ENCODE results near the gene GTF2H1. TPM values are rescaled to one million over a fixed set of nuclear protein-coding genes. Genes with fewer than 3 reads are reported as not detected.
A peak's percentile ranks its signal among the peaks of the same experiment; 100 is the strongest.

The GTF2H1 gene
- total RNA-seq, 1 experiment from 2014 or later, result 111 TPM

DNA sequence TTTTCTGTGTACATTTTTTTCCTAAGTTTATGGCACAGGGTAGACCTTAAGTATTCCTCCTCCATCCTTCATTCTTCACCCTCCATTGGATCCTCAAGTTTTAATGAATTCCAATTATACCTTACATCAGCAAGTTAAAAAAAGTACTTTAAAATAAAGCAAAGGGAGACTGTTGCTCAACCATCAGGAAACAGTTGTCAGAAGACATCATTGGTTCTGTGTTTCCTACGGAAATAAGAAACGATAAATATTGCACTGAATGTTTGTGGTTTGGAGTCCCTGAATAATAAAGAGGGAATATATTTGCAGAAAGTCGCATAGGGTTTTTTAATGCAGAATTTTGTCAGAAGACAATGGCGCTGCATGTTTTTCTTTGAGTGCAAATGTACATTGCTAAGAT lies 43.9 kb downstream of the GTF2H1 start:
- in situ Hi-C loops (cut with HindIII; ENCODE audit: low sequenced_read_pairs), result no loop called here
- no peak for DNase-seq (ENCODE audit: low spot score)

DNA sequence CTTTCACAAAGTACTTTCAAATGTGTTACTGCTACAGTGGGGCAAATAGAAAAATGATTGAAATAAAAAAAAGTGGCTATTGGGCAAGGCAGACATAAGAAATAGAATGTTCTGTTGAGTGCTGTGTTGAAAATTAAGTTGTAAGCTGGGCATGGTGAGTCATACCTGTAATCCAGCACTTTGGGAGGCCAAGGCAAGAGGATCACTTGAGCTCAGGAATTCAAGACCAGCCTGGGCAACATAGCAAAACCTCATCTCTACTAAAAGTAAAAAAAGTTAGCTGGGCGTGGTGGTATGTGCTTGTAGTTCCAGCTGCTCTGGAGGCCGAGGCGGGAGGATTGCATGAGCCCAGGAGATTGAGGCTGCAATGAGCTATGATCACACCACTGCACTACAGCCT lies 45.1 kb downstream of the GTF2H1 start:
- in situ Hi-C loops (cut with HindIII; ENCODE audit: low sequenced_read_pairs), result no loop called here
- no peak for DNase-seq (ENCODE audit: low spot score)

DNA sequence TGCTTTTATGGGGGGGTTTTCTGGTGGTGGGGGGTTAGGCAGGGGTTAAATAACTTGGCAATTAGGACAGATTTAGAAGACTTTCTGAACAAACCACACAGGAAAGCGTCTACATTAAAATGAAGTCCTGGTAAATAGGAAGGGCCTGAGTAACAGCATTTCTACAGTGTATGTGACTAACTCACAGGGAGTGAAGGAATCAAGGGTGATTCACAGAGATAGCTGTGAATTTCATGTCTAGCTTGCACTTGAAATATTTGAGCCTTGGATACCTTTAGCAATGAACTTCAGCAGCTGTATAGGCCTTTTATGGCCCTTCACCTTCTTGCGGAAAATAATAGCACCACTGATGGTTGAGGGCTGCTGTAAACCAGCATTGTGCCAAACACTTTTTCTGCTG lies 45.9 kb downstream of the GTF2H1 start:
- in situ Hi-C loops (cut with HindIII; ENCODE audit: low sequenced_read_pairs), result no loop called here
- DNase-seq (ENCODE audit: low spot score), result no peak

DNA sequence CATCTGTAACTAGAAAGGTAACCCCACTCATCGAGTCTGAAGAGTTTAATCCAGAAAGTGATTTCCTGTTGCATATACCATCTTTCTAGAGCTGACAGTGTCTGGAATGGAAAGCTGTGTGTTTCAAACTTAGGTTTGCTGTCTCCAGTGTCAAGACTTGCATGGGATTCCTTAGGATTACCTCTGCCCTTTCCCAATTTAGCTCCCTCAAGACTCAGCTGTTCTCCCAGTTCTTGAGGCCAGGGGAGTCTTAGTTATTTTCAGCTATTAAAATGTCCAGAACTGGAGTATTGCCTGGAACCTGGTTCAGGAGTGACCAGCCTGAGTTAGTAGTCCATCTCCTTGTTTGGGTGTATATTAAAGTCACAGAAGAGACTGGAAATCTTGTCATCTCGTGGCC lies 47.0 kb downstream of the GTF2H1 start:
- in situ Hi-C loops (cut with HindIII; ENCODE audit: low sequenced_read_pairs), result no loop called here

DNA sequence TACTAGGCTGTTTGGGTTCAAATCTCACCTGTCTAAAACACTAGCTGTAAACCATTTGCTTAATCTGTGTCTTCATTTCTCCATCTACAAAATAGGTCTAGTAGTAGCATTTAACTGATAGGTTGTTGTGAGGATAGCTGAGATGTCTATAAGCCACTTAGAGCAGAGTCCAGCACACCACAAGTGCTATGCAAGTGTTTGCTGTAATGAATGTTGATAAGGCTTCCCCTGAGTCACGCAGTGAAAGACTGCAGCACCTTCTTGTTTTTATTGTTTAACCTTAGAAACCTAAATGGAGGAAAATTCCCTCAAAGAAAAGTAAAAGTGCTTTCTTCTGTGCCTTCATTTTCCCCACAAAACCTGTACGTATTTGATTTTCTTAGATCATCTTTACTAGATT lies 48.9 kb downstream of the GTF2H1 start:
- no peak for DNase-seq (ENCODE audit: low spot score)
- in situ Hi-C loops (cut with HindIII; ENCODE audit: low sequenced_read_pairs), result no loop called here

More for the DNA sequence above, 47.0 kb downstream of the GTF2H1 start:
- DNase-seq (ENCODE audit: low spot score), result no peak

DNA sequence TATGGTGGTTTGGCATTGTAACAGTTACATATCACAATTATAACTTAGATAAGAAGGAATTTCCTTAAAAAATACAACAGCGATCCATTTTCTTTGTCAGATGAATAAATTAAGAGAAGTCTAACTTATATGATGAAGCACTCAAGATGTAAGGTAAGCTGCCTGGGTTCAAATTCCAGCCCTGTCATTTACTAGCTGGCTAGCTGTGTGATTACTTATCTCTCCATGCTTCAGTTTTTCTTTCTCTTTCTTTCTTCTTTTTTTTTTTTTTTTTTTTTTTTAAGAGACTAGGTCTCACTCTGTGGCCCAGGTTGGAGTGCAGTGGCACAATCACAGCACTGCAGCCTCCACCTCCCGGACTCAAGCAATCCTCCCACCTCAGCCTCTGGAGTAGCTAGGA lies 49.8 kb downstream of the GTF2H1 start:
- in situ Hi-C loops (cut with HindIII; ENCODE audit: low sequenced_read_pairs), result no loop called here
- no peak for DNase-seq (ENCODE audit: low spot score)

DNA sequence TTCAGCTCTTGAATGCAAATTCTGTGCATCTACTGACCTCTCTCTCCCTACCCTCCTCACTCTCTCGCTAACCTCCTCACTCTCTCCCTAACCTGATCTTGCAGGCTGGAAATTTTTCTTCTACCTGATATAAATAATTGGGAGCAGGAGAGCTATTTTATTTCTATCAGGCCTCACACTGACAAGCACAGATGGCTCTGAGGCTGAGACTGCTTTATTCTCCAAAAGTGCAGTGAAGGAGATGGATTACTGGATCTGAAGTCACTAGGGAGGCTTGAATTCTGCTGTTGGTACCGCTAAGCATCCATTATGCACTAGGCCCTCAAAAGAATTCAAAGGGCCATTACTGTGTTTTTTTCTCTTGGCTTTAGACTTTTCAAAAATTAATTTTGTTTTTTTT lies 52.6 kb downstream of the GTF2H1 start:
- DNase-seq (ENCODE audit: low spot score), result peak; percentile 78
- in situ Hi-C loops (cut with HindIII; ENCODE audit: low sequenced_read_pairs), result no loop called here

DNA sequence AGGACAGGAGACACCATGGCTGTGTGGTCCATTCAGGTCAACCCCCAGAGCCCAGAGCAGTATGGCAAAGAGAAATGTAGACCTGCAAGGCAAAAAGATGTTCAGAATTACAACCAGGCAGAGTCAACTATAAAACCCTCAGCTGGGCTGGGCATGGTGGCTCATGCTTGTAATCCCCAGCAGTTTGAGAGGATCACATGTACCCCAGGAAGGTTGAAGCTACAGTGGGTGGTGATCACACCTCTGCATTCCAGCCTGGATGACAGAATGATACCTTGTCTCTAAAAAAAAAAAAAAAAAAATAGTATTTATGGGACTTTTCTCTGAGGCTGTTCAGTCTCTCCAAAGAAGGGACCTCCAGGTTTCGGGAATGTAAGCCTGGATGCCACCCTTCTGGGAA lies 53.6 kb downstream of the GTF2H1 start:
- DNase-seq (ENCODE audit: low spot score), result no peak
- in situ Hi-C loops (cut with HindIII; ENCODE audit: low sequenced_read_pairs), result no loop called here

DNA sequence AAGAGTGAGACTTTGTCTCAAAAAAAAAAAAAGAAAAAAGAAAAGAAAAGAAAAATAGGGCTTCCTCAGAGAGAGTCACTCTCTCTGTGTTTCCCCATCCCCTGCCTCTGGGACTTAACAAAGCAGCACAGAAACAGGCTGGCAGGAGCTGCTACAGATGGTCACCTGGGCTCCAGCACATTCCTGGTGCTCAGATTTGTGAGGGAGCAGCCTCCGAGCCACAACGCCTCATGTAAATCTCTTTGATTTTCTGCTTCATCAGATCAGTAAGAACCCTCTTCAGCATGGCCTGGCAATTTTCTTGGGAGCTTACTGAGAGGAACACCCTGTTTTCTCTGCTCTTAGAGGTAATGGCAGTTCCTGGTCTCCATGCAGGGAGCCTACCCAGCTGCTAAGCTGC lies 56.8 kb downstream of the GTF2H1 start:
- in situ Hi-C loops (cut with HindIII; ENCODE audit: low sequenced_read_pairs), result no loop called here

DNA sequence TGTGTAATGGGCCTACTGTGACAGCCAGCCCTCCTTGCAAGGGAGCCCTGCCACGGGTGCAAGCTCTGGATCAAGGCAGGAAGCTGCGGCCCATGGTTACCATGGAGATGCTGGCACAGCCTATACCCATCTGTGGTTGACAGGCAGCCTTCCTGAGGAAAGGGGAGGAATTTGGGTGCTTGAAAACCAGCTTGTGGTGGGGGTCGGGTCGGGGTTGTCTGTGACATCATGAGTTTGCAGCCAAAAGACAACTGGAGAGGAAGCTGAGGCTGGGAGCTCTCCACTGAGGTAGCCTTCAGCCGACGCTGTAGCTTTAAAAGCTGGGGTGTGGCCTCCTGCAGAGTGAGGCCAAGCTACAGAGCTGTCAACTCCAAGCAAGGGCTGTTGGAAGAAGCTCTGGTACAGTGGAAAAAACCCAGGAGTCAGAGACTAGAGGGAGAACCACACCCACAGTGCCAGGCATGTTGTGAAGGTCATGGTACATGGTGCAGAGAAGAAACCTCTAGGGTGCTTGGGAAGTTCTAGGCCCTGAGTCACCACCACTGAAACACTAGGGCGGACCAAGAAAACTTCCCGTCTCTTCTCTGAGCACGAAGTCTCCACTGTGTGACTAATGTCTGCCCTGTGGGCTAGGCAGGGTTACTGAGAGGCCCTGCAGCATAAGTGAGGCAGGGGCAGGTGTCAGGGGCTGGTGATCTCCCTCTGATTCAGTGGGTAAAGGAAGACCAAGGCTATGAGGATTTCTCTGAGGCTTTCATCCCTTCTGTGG lies 61.2 kb downstream of the GTF2H1 start:
- DNase-seq (ENCODE audit: low spot score), result peak; percentile 90
- in situ Hi-C loops (cut with HindIII; ENCODE audit: low sequenced_read_pairs), result no loop called here

More for the DNA sequence above, 56.8 kb downstream of the GTF2H1 start:
- peak; percentile 73 for DNase-seq (ENCODE audit: low spot score)

DNA sequence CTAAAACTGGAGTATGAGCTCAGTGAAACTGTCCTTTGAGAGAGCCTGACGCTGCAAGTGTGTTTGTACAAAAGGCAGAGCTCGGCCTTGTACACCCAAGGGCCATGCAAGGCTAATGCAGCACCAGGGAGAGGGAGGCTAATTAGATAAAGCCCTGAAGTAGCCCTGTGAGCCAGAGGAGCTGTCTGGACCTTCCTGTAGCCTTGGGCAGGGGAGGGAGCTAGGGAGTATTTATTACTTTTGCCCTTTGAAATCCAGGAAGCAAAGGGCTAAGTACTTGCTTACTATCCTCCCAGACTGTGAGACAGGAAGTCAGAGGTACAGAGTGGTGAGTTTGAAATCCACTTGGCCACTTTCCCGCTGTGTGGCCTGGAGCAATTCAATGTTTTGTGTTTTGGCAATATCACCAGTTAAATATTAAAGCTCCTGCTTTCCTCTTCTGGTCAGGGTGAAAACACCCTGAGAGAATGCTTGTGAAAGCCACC lies 61.8 kb downstream of the GTF2H1 start:
- peak; percentile 66 for DNase-seq (ENCODE audit: low spot score)
- in situ Hi-C loops (cut with HindIII; ENCODE audit: low sequenced_read_pairs), result no loop called here

DNA sequence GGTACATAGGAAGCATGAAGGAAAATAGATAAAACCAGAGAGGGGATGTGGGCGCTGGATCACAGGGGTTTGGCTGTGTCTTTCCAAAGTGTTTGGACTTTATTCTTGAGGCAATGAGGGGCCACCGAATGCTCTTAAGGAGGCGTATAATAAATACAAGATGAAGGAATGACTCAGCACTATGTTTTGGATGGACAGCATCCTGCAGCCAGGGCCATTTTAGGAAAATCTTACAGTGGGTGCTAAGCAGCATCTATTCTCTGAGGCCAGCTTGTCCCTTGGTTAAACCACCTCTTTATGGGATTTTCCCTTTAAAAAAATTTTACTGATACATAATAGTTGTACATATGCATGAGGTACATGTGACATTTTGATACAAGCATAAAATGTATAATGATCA lies 67.7 kb downstream of the GTF2H1 start:
- in situ Hi-C loops (cut with HindIII; ENCODE audit: low sequenced_read_pairs), result no loop called here
- DNase-seq (ENCODE audit: low spot score), result no peak

DNA sequence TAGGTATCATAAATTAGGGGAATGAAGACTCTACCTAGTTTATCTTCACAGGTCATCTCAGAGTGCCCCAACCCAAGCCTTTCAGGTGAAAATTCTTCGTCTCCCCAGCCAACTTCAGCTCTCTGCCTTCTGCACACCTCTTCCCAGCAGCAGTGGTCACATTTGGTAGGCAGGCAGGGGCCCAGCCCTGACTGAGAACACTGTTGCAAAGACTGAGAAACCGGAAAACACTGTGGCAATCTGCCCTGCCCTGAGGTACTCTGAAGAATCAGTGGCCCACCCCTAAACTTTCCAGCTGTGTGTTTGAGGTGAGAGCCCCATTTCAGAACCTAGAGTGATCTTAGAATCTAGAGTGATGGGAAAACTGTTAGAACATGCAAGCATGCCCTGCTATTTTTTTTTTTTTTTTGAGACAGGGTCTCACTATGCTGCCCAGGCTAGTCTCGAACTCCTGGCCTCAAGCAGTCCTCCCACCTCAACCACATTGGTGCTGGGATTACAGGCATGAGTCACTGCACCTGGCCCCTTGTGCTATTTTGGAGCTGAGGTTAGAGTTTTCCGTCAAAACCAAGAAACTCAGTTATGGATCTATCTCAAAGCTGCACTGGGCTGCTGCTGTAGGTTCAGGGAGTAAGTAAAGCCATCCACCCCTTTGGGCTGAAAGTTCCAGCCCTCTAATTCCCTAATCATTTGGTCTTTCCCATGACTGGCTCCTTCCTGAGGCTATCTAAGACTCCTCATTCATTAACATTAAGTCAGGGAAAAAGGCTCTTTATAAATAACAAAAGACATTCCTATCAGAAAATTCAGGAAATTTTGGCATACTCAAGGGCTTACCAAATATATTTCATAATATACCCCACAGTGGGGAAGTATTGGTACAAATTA lies 70.3 kb downstream of the GTF2H1 start:
- in situ Hi-C loops (cut with HindIII; ENCODE audit: low sequenced_read_pairs), result no loop called here
- no peak for DNase-seq (ENCODE audit: low spot score)

DNA sequence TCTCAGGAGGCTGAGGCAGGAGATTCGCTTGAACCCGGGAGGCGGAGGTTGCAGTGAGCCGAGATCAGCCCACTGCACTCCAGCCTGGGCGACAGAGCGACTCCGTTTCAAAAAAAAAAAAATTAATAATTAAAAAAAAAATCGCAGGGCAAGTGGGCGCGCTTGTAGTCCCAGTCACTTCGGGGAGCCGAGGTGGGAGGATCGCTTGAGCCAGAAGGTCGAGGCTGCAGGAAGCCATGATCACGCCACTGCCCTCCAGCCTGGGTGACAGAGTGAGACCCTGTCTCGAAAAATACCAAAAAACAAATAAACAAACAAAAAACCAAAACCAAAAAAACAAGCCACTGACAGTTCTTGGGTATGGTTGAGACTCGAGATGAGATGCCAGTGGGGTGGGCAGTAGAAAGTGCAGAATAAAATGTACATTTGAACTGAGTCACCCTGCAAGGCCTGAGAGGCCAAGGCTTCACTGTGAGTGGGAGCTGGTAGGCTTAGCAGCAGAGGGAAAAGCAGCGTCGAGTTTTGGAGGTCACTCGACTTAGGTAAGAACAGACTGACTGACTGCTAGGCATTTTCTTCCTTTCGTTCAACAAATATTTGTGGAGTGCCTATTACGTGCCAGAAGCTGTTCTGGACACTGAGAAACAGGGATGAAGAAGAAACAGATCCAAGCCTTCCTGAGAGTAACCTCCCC lies 71.4 kb downstream of the GTF2H1 start:
- no peak for DNase-seq (ENCODE audit: low spot score)
- in situ Hi-C loops (cut with HindIII; ENCODE audit: low sequenced_read_pairs), result no loop called here

DNA sequence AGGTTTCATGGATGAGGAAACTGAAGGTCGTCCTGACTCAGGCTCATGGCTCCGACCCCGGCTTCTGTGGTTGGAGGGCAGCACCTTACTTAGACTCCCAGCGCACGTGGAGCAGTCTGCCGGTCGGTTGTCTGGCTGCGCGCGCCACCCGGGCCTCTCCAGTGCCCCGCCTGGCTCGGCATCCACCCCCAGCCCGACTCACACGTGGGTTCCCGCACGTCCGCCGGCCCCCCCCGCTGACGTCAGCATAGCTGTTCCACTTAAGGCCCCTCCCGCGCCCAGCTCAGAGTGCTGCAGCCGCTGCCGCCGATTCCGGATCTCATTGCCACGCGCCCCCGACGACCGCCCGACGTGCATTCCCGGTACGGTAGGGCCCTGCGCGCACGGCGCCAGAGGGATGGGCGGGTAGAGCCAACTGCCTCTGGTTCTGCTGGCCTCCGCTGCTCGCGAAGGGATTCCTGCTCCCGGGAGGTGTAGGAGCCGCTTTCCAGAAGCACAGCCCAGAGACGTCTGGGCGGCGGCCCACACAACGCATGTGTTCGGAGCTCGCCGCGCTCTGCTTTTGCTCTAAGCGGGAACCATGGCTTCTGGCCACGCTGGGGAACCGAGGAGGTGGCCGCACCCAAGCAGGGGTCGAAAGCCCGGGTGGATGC lies 72.0 kb downstream of the GTF2H1 start, which contains the start of gene LDHA:
LDHA (plus strand) TSS at position 289 of the 653 bp plus-strand sequence. CDS start 2,280 bp downstream, outside the sequence.
- peak; percentile 93 for DNase-seq (ENCODE audit: low spot score)
- in situ Hi-C loops (cut with HindIII; ENCODE audit: low sequenced_read_pairs), result no loop called here

DNA sequence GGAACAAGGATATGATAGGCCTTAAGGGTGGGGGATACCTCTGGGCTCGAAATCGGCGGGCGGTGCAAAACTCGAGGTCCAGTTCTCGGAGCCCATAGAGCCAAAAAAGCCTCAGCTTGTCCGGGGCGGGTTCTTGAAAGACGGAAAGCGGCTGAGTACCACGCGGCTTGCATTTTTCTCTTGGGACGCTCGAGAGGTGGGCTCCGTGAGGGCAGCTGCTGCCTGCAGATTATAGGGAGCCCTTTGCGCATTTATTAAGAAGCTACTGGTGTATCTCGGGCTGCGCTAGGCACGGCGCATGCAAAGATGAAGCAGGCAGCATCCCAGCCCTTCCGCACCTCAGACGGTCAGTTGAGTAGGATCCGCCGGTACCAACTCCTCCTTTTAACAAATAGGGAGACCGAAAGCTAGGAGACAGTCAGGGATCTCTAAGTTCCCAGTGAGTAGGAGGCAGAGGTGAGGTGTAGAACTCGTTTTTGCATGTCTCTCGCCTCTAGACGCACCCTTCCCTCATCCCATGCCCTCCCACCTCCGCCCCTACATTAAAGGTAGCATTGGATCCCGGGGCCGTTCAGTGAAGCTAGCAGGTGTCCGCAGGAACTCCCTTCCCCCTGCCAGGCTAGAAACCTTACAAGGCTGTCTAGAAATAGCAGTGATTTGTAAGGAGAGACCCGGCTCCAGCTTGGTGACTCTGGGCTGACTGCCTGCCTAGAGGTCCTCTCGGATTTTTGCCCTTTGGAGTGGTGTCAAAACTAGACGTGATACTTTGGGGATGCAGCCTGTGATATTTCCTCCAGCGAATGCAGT lies 72.8 kb downstream of the GTF2H1 start:
- DNase-seq (ENCODE audit: low spot score), result peak; percentile 43
- in situ Hi-C loops (cut with HindIII; ENCODE audit: low sequenced_read_pairs), result no loop called here

DNA sequence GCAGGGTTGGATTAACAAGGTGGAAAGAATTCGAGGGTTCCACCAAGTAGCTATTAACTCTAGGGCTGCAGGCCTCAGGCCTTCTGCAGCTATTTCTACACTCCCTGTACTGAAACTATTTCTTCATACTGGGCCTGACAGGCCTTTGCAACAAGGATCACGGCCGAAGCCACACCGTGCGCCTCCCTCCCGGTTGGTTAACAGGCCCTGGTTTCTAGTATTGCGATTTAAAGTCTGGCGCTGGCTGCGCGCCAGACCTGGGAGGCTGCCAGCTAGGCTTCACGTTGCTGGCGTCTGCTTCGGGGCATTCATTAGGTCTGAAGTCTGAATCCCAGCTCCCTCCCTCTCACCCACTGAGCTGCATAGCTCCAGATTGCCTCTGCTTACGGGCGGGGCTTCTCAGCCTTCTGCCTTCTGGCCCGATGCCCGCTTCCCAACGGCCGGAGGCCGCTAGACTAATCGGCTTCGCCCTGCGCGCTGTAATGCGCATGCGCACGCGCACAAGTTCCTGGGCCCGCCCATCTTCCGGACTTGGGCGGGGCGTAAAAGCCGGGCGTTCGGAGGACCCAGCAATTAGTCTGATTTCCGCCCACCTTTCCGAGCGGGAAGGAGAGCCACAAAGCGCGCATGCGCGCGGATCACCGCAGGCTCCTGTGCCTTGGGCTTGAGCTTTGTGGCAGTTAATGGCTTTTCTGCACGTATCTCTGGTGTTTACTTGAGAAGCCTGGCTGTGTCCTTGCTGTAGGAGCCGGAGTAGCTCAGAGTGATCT lies 73.6 kb downstream of the GTF2H1 start:
- in situ Hi-C loops (cut with HindIII; ENCODE audit: low sequenced_read_pairs), result no loop called here
- peak; percentile 99 for DNase-seq (ENCODE audit: low spot score)

DNA sequence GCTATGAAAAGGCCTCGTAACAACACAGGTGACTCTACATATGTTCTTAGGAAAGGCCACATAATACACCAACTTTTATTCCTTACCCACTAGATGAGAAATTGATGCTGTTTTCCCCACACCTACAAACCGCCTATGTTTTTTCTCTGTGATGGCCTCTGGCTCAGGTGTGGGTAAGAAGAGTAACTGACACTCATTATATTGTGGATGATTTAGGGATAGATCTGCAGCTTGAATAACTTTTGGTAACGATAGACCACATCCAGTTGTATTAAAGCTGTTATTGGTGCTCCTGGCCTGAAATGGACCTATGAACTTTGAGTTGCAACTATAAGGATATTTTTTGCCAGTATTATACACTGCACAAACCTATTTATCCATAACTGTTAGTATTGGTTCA lies 75.6 kb downstream of the GTF2H1 start:
- DNase-seq (ENCODE audit: low spot score), result no peak
- in situ Hi-C loops (cut with HindIII; ENCODE audit: low sequenced_read_pairs), result no loop called here

Measured in G401 (cell line).